NCI-H2081 (cell line): ENCODE measurements around the gene LPIN3.
A peak's percentile ranks its signal among the peaks of the same experiment; 100 is the strongest.

ENCODE experiments used
- DNase-seq, 2 experiments: peaks; one replicate each; lab custom pipeline; 2025; lab: John Stamatoyannopoulos, UW

LPIN3 gene

GRCh38 chr20:41392871-41393704, 52.5 kb downstream of the LPIN3 start:
- no peak for DNase-seq

- DNase-seq, result peak in 1 of 2 experiments; percentile 4
These were observed 53.1 kb downstream of the LPIN3 start for GRCh38 chr20:41393705-41394066.

- DNase-seq, result no peak
These were observed 53.5 kb downstream of the LPIN3 start for GRCh38 chr20:41394081-41394480.

GRCh38 chr20:41394931-41395666, 54.5 kb downstream of the LPIN3 start:
- no peak for DNase-seq

GRCh38 chr20:41395667-41396664, 55.3 kb downstream of the LPIN3 start:
- DNase-seq, result no peak

GRCh38 chr20:41398408-41398807, 57.8 kb downstream of the LPIN3 start:
- DNase-seq, result no peak

GRCh38 chr20:41403604-41404003, 63.0 kb downstream of the LPIN3 start:
- DNase-seq, result no peak

- no peak for DNase-seq
These were observed 64.8 kb downstream of the LPIN3 start for GRCh38 chr20:41405436-41405835.

GRCh38 chr20:41406353-41406752, 65.7 kb downstream of the LPIN3 start:
- no peak for DNase-seq

GRCh38 chr20:41406896-41407444, 66.3 kb downstream of the LPIN3 start:
- DNase-seq, result no peak

- DNase-seq, result no peak
These were observed 67.0 kb downstream of the LPIN3 start for GRCh38 chr20:41407607-41408006.

GRCh38 chr20:41408156-41408794, 67.7 kb downstream of the LPIN3 start:
- DNase-seq, result peak in 1 of 2 experiments; percentile 19

GRCh38 chr20:41408986-41409385, 68.4 kb downstream of the LPIN3 start:
- peak; percentile 79 to 90 for DNase-seq
